H9 (cell line): ENCODE results near the gene CASD1. TPM values are rescaled to one million over a fixed set of nuclear protein-coding genes. Genes with fewer than 3 reads are reported as not detected.

Source experiments
- DNase-seq: peaks from one replicate; pipeline ENCODE4 v3.0.0-alpha.2; 2017
- H2AFZ ChIP-seq: one replicate; pipeline ENCODE4 v1.6.1; 2013; ENCODE audit warnings: mild to moderate bottlenecking, low read length, control low read depth, moderate library complexity
- H2AK5ac ChIP-seq: 2 replicates; pipeline ENCODE4 v1.6.1; 2013; ENCODE audit warnings: low read length, control low read depth, mixed read lengths; ENCODE audit not compliant: insufficient read length
- H2BK120ac ChIP-seq: one replicate; pipeline ENCODE4 v1.6.1; 2013; ENCODE audit warnings: low read depth, mild to moderate bottlenecking, low read length, control low read depth, inconsistent platforms; ENCODE audit not compliant: poor library complexity, severe bottlenecking
- H2BK12ac ChIP-seq: 2 replicates; pipeline ENCODE4 v1.6.1; 2013; ENCODE audit warnings: low read length, control low read depth, mixed read lengths, low read depth; ENCODE audit not compliant: insufficient read length
- H2BK15ac ChIP-seq: 2 replicates; pipeline ENCODE4 v1.6.1; 2013; ENCODE audit warnings: low read depth, low read length, control low read depth
- H2BK20ac ChIP-seq: one replicate; pipeline ENCODE4 v1.6.1; 2013; ENCODE audit warnings: low read depth, mild to moderate bottlenecking, low read length, control low read depth, inconsistent platforms; ENCODE audit not compliant: poor library complexity, severe bottlenecking
- H2BK5ac ChIP-seq: 2 replicates; pipeline ENCODE4 v1.6.1; 2013; ENCODE audit warnings: low read length, control low read depth, mixed read lengths; ENCODE audit not compliant: insufficient read length
- H3K14ac ChIP-seq: 2 replicates; pipeline ENCODE4 v1.6.1; 2013; ENCODE audit warnings: low read length, control low read depth; ENCODE audit not compliant: insufficient read depth
- H3K18ac ChIP-seq: 2 replicates; pipeline ENCODE4 v1.6.1; 2013; ENCODE audit warnings: low read depth, mild to moderate bottlenecking, mixed read lengths, low read length, control low read depth; ENCODE audit not compliant: insufficient read length
- H3K23ac ChIP-seq: 2 replicates; pipeline ENCODE4 v1.6.1; 2013; ENCODE audit warnings: low read length, control low read depth, mixed read lengths, low read depth; ENCODE audit not compliant: insufficient read length
- H3K23me2 ChIP-seq: 2 replicates; pipeline ENCODE4 v1.6.1; 2013; ENCODE audit warnings: low read depth, mild to moderate bottlenecking, mixed read lengths, low read length, control low read depth; ENCODE audit not compliant: insufficient read length, poor library complexity, severe bottlenecking
- H3K27ac ChIP-seq: 2 replicates; pipeline ENCODE4 v1.5.1; 2013; ENCODE audit warnings: low read length, control low read depth, mixed read lengths, low read depth; ENCODE audit not compliant: insufficient read length
- H3K27me3 ChIP-seq: 2 replicates; pipeline ENCODE4 v1.6.1; 2013; ENCODE audit warnings: low read length, control low read depth, inconsistent platforms; ENCODE audit not compliant: insufficient read depth
- H3K4ac ChIP-seq: 2 replicates; pipeline ENCODE4 v1.6.1; 2013; ENCODE audit warnings: low read depth, mild to moderate bottlenecking, control low read depth, inconsistent platforms, low read length, moderate library complexity
- H3K4me1 ChIP-seq: 2 replicates; pipeline ENCODE4 v1.6.1; 2013; ENCODE audit warnings: low read length, control low read depth, inconsistent platforms; ENCODE audit not compliant: insufficient read depth
- H3K4me2 ChIP-seq: 2 replicates; pipeline ENCODE4 v1.6.1; 2013; ENCODE audit warnings: low read length, control low read depth, mixed read lengths; ENCODE audit not compliant: insufficient read length, insufficient read depth
- H3K56ac ChIP-seq: 2 replicates; pipeline ENCODE4 v1.6.1; 2013; ENCODE audit warnings: low read depth, mild to moderate bottlenecking, mixed read lengths, low read length, control low read depth; ENCODE audit not compliant: insufficient read length
- H3K79me1 ChIP-seq: 2 replicates; pipeline ENCODE4 v1.6.1; 2013; ENCODE audit warnings: low read depth, mild to moderate bottlenecking, moderate library complexity, low read length, control low read depth, inconsistent platforms; ENCODE audit not compliant: insufficient read depth, poor library complexity, severe bottlenecking
- H3K79me2 ChIP-seq: 2 replicates; pipeline ENCODE4 v1.6.1; 2013; ENCODE audit warnings: low read length, control low read depth, inconsistent platforms; ENCODE audit not compliant: insufficient read depth
- H3K9ac ChIP-seq: 2 replicates; pipeline ENCODE4 v1.6.1; 2013; ENCODE audit warnings: low read length, control low read depth, mixed read lengths; ENCODE audit not compliant: insufficient read length; ENCODE audit errors: extremely low read depth
- H3K9me3 ChIP-seq: one replicate; pipeline ENCODE4 v1.6.1; 2013; ENCODE audit warnings: low read depth, low read length, inconsistent platforms; ENCODE audit not compliant: control insufficient read depth
- H3T11ph ChIP-seq: one replicate; pipeline ENCODE4 v1.6.1; 2013; ENCODE audit warnings: mild to moderate bottlenecking, low read length, control low read depth, inconsistent platforms
- H4K20me1 ChIP-seq: one replicate; pipeline ENCODE4 v1.6.1; 2013; ENCODE audit not compliant: control insufficient read depth, insufficient read length, insufficient read depth
- H4K5ac ChIP-seq: 2 replicates; pipeline ENCODE4 v1.6.1; 2013; ENCODE audit warnings: low read depth, mild to moderate bottlenecking, mixed read lengths, low read length, control low read depth; ENCODE audit not compliant: insufficient read length
- H4K8ac ChIP-seq: replicated peaks from 2 replicates; pipeline ENCODE4 v1.6.1; 2013; ENCODE audit warnings: low read length, control low read depth, mixed read lengths, low read depth; ENCODE audit not compliant: insufficient read length
- H4K91ac ChIP-seq: 2 replicates; pipeline ENCODE4 v1.6.1; 2013; ENCODE audit warnings: low read depth, mild to moderate bottlenecking, moderate library complexity, mixed read lengths, low read length, control low read depth; ENCODE audit not compliant: insufficient read length
- H3K27ac Mint-ChIP-seq, 3 experiments: 2 replicates in 2 of 3; 3 replicates in 1 of 3; pipeline ENCODE4 v1.8.0; 2020 to 2021; ENCODE audit warnings: mixed read lengths in 3 of 3, mild to moderate bottlenecking in 1 of 3, moderate library complexity in 1 of 3
- H3K27me3 Mint-ChIP-seq: 2 replicates; pipeline ENCODE4 v1.8.0; 2021; ENCODE audit warnings: low read depth, mild to moderate bottlenecking, moderate library complexity, mixed read lengths
- H3K36me3 Mint-ChIP-seq, 3 experiments: 2 replicates in 2 of 3; 3 replicates in 1 of 3; pipeline ENCODE4 v1.8.0; 2020 to 2021; ENCODE audit warnings: low read depth in 3 of 3, mixed read lengths in 3 of 3; ENCODE audit not compliant: insufficient read depth in 1 of 3
- H3K4me1 Mint-ChIP-seq, 2 experiments: 2 replicates each; pipeline ENCODE4 v1.8.0; 2020; ENCODE audit warnings: mixed read lengths in 2 of 2
- H3K4me3 Mint-ChIP-seq, 2 experiments: 2 replicates in 1 of 2; 3 replicates in 1 of 2; pipeline ENCODE4 v1.8.0; 2020 to 2021; ENCODE audit warnings: mild to moderate bottlenecking in 2 of 2, mixed read lengths in 2 of 2, moderate library complexity in 1 of 2
- H3K9me3 Mint-ChIP-seq, 2 experiments: 2 replicates in 1 of 2; 3 replicates in 1 of 2; pipeline ENCODE4 v1.8.0; 2020; ENCODE audit warnings: mild to moderate bottlenecking in 2 of 2, mixed read lengths in 2 of 2, moderate library complexity in 1 of 2
- CTCF ChIP-seq: fragments of 200-600 bp; sonication (generic); conservative IDR thresholded peaks from 3 replicates; pipeline ENCODE4 v1.8.0; 2021; ENCODE audit warnings: antibody characterized with exemption, mild to moderate bottlenecking
- WGBS: extraction: QIAGEN DNeasy Blood & Tissue Kit; methylation state at CpG from one replicate; pipeline ENCODE4 v1.1.7; 2013; ENCODE audit warnings: missing lambda C conversion rate, low lambda C conversion rate, mixed read lengths; ENCODE audit not compliant: insufficient read length; ENCODE audit errors: extremely low coverage; 5-methylcytosine and 5-hydroxymethylcytosine counted together
- total RNA-seq: library from RNA; stranded (reverse); gene quantifications from 2 replicates; pipeline ENCODE4 v1.2.1, GENCODE V29; 2021

Gene CASD1
- total RNA-seq, 1 experiment from 2014 or later, result 21.6 TPM

- Histone ChIP-seq H3T11ph (no peak overlapping the region), H2BK15ac (no peak overlapping the region), H2BK5ac (no peak overlapping the region), H2BK20ac (no peak overlapping the region), H2BK120ac (no peak overlapping the region), H2AK5ac (no peak overlapping the region), H3K4me2 (no peak overlapping the region), H4K8ac (no peak overlapping the region), H3K79me1 (no peaks in the 10 kb centered on the region), H2AFZ (no peak overlapping the region), H3K4me1 (no peaks in the 10 kb centered on the region), H3K18ac (no peak overlapping the region), H4K5ac (no peak overlapping the region), H3K23ac (no peak overlapping the region), H4K20me1 (no peaks in the 10 kb centered on the region), H3K27ac (no peak overlapping the region), H3K79me2 (no peaks in the 10 kb centered on the region), H2BK12ac (no peak overlapping the region), H3K27me3 (no peaks in the 10 kb centered on the region), H3K4ac (no peak overlapping the region), H3K56ac (no peak overlapping the region), H3K9ac (no peak overlapping the region), H3K14ac (no peak overlapping the region), H3K9me3 (no peaks in the 10 kb centered on the region), H3K23me2 (no peaks in the 10 kb centered on the region), H4K91ac (no peak overlapping the region)
- Mint-ChIP-seq H3K4me1 (no peaks in the 10 kb centered on the region), H3K36me3 (peaks cover 0 to 5% (median 0%) of the 10 kb centered on the region in 3 experiments; a peak in 2 of 7 replicates), H3K27me3 (no peaks in the 10 kb centered on the region), H3K9me3 (no peaks in the 10 kb centered on the region), H3K4me3 (no peak overlapping the region), H3K27ac (no peak overlapping the region)
- no peak for TF ChIP-seq CTCF
- WGBS, result no CpG with 5 or more reads among the region's 2 CpGs
- DNase-seq, result no peak
These were observed 52.4 kb downstream of the CASD1 start for GRCh38 chr7:94561841-94562514.
